HCT116 (cell line): Measurements from ENCODE around the gene ANAPC5. TPM values are rescaled to one million over a fixed set of nuclear protein-coding genes. Genes with fewer than 3 reads are reported as not detected.

ENCODE experiments used
- ATAC-seq: fragments of 200-7000 bp; cut with Tn5 transposase; 2 replicates; pipeline ENCODE4 v1.9.1; 2020; ENCODE audit warnings: mild to moderate bottlenecking, moderate library complexity
- BruUV-seq: library from RNA; stranded (reverse); fragments of 400-500 nt; replicated peaks from 2 replicates; lab custom pipeline; 2021; lab: Mats Ljungman, UMichigan
- CTCF ChIA-PET: fragments of 300-600 bp; sonication (Branson Sonifier 250); formaldehyde crosslinking; loops from one replicate; lab custom pipeline; 2021; ENCODE audit warnings: antibody characterized with exemption; lab: Charles Lee
- POLR2A ChIA-PET: fragments of 300-600, 350-600 bp; sonication (Branson Sonifier 250); formaldehyde crosslinking; loops from one replicate; lab custom pipeline; 2021; ENCODE audit warnings: antibody characterized with exemption; lab: Charles Lee
- RAD21 ChIA-PET, 2 experiments: fragments of 300-600 bp; sonication (Branson Sonifier 250); formaldehyde crosslinking; loops; one replicate each; lab custom pipeline; 2023; ENCODE audit warnings: low total read pairs in 2 of 2; ENCODE audit not compliant: uncharacterized antibody in 2 of 2, unreplicated experiment in 2 of 2, low non-redundant PET in 1 of 2; lab: Charles Lee
- DNase-seq: peaks from one replicate; pipeline ENCODE4 v3.0.0-alpha.2; 2010; ENCODE audit warnings: low read depth, low spot score
- H2AFZ ChIP-seq: fragments of 200-600 bp; shearing (Covaris generic), sonication (generic); 2 replicates; pipeline ENCODE4 v1.6.1; 2017; ENCODE audit warnings: low read depth, mixed run types, mixed read lengths, antibody characterized with exemption, low read length; ENCODE audit not compliant: poor library complexity, severe bottlenecking
- H3K27ac ChIP-seq: 2 replicates; pipeline ENCODE4 v1.5.1; 2012; ENCODE audit warnings: low read depth, low read length
- H3K27me3 ChIP-seq: fragments of 200-600 bp; sonication (generic); 2 replicates; pipeline ENCODE4 v1.6.1; 2016; ENCODE audit warnings: mixed run types, low read length, mixed read lengths; ENCODE audit not compliant: insufficient read depth
- H3K36me3 ChIP-seq, 2 experiments: fragments of 200-500 bp in 1 of 2; fragments of 200-600 bp in 1 of 2; sonication (Bioruptor generic) in 1 of 2; sonication (generic) in 1 of 2; 2 replicates each; pipeline versions ENCODE4 v1.5.1 to v1.6.1; 2014 to 2016; ENCODE audit warnings: low read length in 2 of 2, inconsistent platforms in 1 of 2, mixed read lengths in 1 of 2, mixed run types in 1 of 2; ENCODE audit not compliant: insufficient read depth in 2 of 2, control insufficient read depth in 1 of 2
- H3K4me1 ChIP-seq, 2 experiments: fragments of 200-600 bp in 1 of 2; sonication (generic) in 1 of 2; 2 replicates each; pipeline versions ENCODE4 v1.5.1 to v1.6.1; 2012 to 2017; ENCODE audit warnings: low read length in 2 of 2, inconsistent platforms in 1 of 2, mild to moderate bottlenecking in 1 of 2, mixed read lengths in 1 of 2, mixed run types in 1 of 2, moderate library complexity in 1 of 2; ENCODE audit not compliant: insufficient read depth in 2 of 2, control insufficient read depth in 1 of 2
- H3K4me2 ChIP-seq: fragments of 200-600 bp; sonication (generic); 2 replicates; pipeline ENCODE4 v1.6.1; 2017; ENCODE audit warnings: mixed run types, low read length, mixed read lengths
- H3K4me3 ChIP-seq, 2 experiments: fragments of 200-600 bp in 1 of 2; sonication (generic) in 1 of 2; replicated peaks in 1 of 2; 2 replicates each; pipeline ENCODE4 v1.5.1; 2011 to 2016; ENCODE audit warnings: low read length in 2 of 2, control low read depth in 1 of 2, low read depth in 1 of 2, mild to moderate bottlenecking in 1 of 2, mixed read lengths in 1 of 2, mixed run types in 1 of 2
- H3K79me2 ChIP-seq: fragments of 200-600 bp; sonication (generic); 2 replicates; pipeline ENCODE4 v1.6.1; 2017; ENCODE audit warnings: mild to moderate bottlenecking, mixed run types, low read length, moderate library complexity, mixed read lengths; ENCODE audit not compliant: insufficient read depth
- H3K9ac ChIP-seq: fragments of 200-600 bp; sonication (generic); 2 replicates; pipeline ENCODE4 v1.6.1; 2016; ENCODE audit warnings: low read length, mixed read lengths
- H3K9me2 ChIP-seq: fragments of 200-600 bp; sonication (generic), shearing (Covaris generic); 2 replicates; pipeline ENCODE4 v1.6.1; 2017; ENCODE audit warnings: mixed run types, mild to moderate bottlenecking, moderate library complexity; ENCODE audit not compliant: insufficient read depth
- H3K9me3 ChIP-seq, 2 experiments: fragments of 200-500 bp in 1 of 2; fragments of 200-600 bp in 1 of 2; sonication (Bioruptor generic) in 1 of 2; sonication (generic) in 1 of 2; 2 replicates each; pipeline ENCODE4 v1.6.1; 2014 to 2017; ENCODE audit warnings: low read length in 2 of 2, mixed read lengths in 2 of 2, inconsistent platforms in 1 of 2, low read depth in 1 of 2, mild to moderate bottlenecking in 1 of 2, mixed run types in 1 of 2, moderate library complexity in 1 of 2; ENCODE audit not compliant: control insufficient read depth in 1 of 2, insufficient read depth in 1 of 2
- H4K20me1 ChIP-seq: fragments of 200-600 bp; sonication (generic), shearing (Covaris generic); 2 replicates; pipeline ENCODE4 v1.6.1; 2017; ENCODE audit warnings: mixed run types, mild to moderate bottlenecking, moderate library complexity; ENCODE audit not compliant: insufficient read depth
- CEBPB ChIP-seq: IDR thresholded peaks from 2 replicates; pipeline ENCODE4 v1.6.1; 2012; ENCODE audit warnings: low read depth
- ELF1 ChIP-seq: IDR thresholded peaks from 2 replicates; pipeline ENCODE4 v1.6.1; 2012; ENCODE audit warnings: low read depth, borderline replicate concordance
- EZH2phosphoT487 ChIP-seq: fragments of 200-600 bp; IDR thresholded peaks from 2 replicates; pipeline ENCODE4 v1.6.1; 2018; ENCODE audit warnings: antibody characterized with exemption, borderline replicate concordance
- FOSL1 ChIP-seq: IDR thresholded peaks from 2 replicates; pipeline ENCODE4 v1.6.1; 2012; ENCODE audit warnings: low read depth
- REST ChIP-seq: IDR thresholded peaks from 2 replicates; pipeline ENCODE4 v1.6.1; 2012; ENCODE audit warnings: low read depth
- SRF ChIP-seq: IDR thresholded peaks from 2 replicates; pipeline ENCODE4 v1.6.1; 2012; ENCODE audit warnings: low read depth
- TCF7L2 ChIP-seq: IDR thresholded peaks from 2 replicates; pipeline ENCODE4 v1.7.0; 2011; ENCODE audit warnings: borderline replicate concordance, inconsistent platforms; ENCODE audit not compliant: insufficient read depth, insufficient read length; ENCODE audit errors: extremely low read depth
- ZNF274 ChIP-seq: fragments of 200-500 bp; sonication (Bioruptor generic); IDR thresholded peaks from 2 replicates; pipeline ENCODE4 v1.6.1; 2014; ENCODE audit warnings: mild to moderate bottlenecking, low read depth, low read length, inconsistent platforms
- intact Hi-C: fragments of 100-400 bp; cut with micrococcal nuclease; formaldehyde crosslinking; loops from 2 replicates; pipeline ENCODE4 v1.10.0; 2022
- total RNA-seq: library from RNA; stranded (reverse); gene quantifications from one replicate; pipeline ENCODE4 v1.2.1, GENCODE V29; 2021; ENCODE audit not compliant: unreplicated experiment

Gene ANAPC5
- total RNA-seq, 1 experiment from 2014 or later: 112 TPM

DNA sequence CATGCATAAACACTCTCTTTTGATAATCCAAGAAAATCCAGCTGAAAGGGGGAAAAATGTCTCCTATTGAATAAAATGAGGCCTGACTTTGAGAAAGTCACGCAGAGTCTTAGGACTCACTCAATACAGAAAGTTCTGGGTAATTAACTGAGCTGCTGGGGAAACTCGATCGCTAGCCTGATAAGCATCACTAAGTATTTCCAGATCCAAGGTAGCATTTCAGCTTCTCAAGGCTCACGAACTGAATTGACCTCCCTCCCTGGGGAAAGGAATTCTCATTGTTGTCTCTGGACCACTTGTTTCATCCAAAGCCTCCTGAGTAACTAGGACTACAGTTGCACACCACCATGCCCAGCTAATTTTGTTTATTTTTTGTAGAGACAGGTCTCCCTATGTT is 13.8 kb upstream of the ANAPC5 start:
- Histone ChIP-seq H4K20me1 (no peaks in the 10 kb centered on the region), H3K27me3 (peaks cover 3% of the 10 kb centered on the region; the same call in 1 of the 2 replicates), H3K4me1 (peaks cover 0 to 4% of the 10 kb centered on the region in 2 experiments; a peak in 2 of 4 replicates), H3K36me3 (no peaks in the 10 kb centered on the region), H3K4me3 (no peak overlapping the region), H2AFZ (no peak overlapping the region), H3K9me3 (no peaks in the 10 kb centered on the region), H3K9me2 (no peaks in the 10 kb centered on the region), H3K4me2 (no peak overlapping the region), H3K79me2 (no peaks in the 10 kb centered on the region), H3K27ac (no peak overlapping the region), H3K9ac (no peak overlapping the region)
- ChIA-PET RAD21 (no interaction called here), POLR2A (interaction anchor here (1.6 kb wide), 1 partner anchor 14 kb away, joined by 4 read pairs; the partner anchor contains the start of gene ANAPC5), CTCF (no interaction called here)
- intact Hi-C loops: no loop called here
- ATAC-seq (no peak), DNase-seq (no peak)
- no TSS peak for BruUV-seq
- TF ChIP-seq SRF (no peak), TCF7L2 (no peak), EZH2phosphoT487 (no peak), ZNF274 (no peak), REST (no peak), FOSL1 (no peak), ELF1 (no peak), CEBPB (no peak)
